Liver (tissue), 3 donors: ENCODE data around the gene CPED1.

Experiments used
- EGR1 ChIP-seq, 2 donors: IDR thresholded peaks; 2 replicates each; pipeline ENCODE4 v1.6.1; 2016 to 2018; ENCODE audit warnings: antibody characterized with exemption in 2 of 2, low read depth in 2 of 2
- GABPA ChIP-seq, 2 donors: IDR thresholded peaks in 1 of 2; conservative IDR thresholded peaks in 1 of 2; 2 replicates each; pipeline ENCODE4 v1.6.1; 2016; ENCODE audit warnings: antibody characterized with exemption in 2 of 2, mild to moderate bottlenecking in 1 of 2, moderate library complexity in 1 of 2
- JUND ChIP-seq, 2 donors: IDR thresholded peaks; 2 replicates each; pipeline ENCODE4 v1.6.1; 2016; ENCODE audit warnings: antibody characterized with exemption in 2 of 2
- MAX ChIP-seq: IDR thresholded peaks from 2 replicates; pipeline ENCODE4 v1.6.1; 2016; ENCODE audit warnings: antibody characterized with exemption
- RAD21 ChIP-seq, 2 donors: IDR thresholded peaks; 2 replicates each; pipeline ENCODE4 v1.6.1; 2016; ENCODE audit warnings: antibody characterized with exemption in 2 of 2, mild to moderate bottlenecking in 2 of 2
- REST ChIP-seq: IDR thresholded peaks from 2 replicates; pipeline ENCODE4 v1.6.1; 2016; ENCODE audit warnings: antibody characterized with exemption, mild to moderate bottlenecking
- RXRA ChIP-seq, 2 donors: IDR thresholded peaks; 2 replicates each; pipeline ENCODE4 v1.6.1; 2017 to 2018; ENCODE audit warnings: antibody characterized with exemption in 2 of 2, mild to moderate bottlenecking in 1 of 2
- TAF1 ChIP-seq: conservative IDR thresholded peaks from 2 replicates; pipeline ENCODE4 v1.6.1; 2016; ENCODE audit warnings: antibody characterized with exemption, mild to moderate bottlenecking
- ZBTB33 ChIP-seq: IDR thresholded peaks from 2 replicates; pipeline ENCODE4 v1.6.1; 2016; ENCODE audit warnings: antibody characterized with exemption
- TF ChIP-seq, protein P1 (sequence below): fragments of 150-350 bp; IDR thresholded peaks from 2 replicates; pipeline ENCODE4 v1.5.1; 2017; ENCODE audit warnings: improper control_type of control experiment, low read depth, low read length; ENCODE audit not compliant: missing input control
- TF ChIP-seq, protein P2 (sequence below): IDR thresholded peaks from 2 replicates; pipeline ENCODE4 v1.6.1; 2016; ENCODE audit warnings: antibody characterized with exemption
- donor health status: healthy.
- donor health status: healthy.

DNA sequence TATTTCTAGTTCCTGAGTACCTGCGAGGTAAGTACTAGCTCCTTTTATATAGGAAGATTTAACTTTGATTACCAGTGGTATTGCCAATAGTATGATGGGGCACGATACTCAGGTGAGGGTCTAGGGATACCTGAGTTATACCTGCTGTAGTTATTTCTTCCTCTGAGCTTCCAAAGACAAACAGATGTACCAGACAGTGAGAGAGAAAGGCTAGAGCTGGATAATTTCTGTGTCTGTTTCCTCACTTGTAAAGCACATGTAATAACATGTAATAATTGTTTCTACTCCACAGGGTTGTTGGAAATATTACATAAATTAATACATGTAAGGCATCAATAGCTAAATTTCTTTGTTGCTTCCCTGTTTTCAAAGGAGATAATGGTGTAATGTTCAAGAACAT, 53.7 kb downstream of the CPED1 start:
- TF ChIP-seq, protein P1, sequence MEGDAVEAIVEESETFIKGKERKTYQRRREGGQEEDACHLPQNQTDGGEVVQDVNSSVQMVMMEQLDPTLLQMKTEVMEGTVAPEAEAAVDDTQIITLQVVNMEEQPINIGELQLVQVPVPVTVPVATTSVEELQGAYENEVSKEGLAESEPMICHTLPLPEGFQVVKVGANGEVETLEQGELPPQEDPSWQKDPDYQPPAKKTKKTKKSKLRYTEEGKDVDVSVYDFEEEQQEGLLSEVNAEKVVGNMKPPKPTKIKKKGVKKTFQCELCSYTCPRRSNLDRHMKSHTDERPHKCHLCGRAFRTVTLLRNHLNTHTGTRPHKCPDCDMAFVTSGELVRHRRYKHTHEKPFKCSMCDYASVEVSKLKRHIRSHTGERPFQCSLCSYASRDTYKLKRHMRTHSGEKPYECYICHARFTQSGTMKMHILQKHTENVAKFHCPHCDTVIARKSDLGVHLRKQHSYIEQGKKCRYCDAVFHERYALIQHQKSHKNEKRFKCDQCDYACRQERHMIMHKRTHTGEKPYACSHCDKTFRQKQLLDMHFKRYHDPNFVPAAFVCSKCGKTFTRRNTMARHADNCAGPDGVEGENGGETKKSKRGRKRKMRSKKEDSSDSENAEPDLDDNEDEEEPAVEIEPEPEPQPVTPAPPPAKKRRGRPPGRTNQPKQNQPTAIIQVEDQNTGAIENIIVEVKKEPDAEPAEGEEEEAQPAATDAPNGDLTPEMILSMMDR, result no peak
- TF ChIP-seq RAD21 (IDR thresholded peaks at IDR 0.05) (no peak), ZBTB33 (no peak), EGR1 (IDR thresholded peaks at IDR 0.05; ENCODE audit: low read depth in 2 of 2) (no peak), REST (no peak), TAF1 (no peak), MAX (no peak), GABPA (IDR thresholded peaks at IDR 0.05 in 1 of 2, conservative IDR thresholded peaks at IDR 0.05 in 1 of 2) (no peak), RXRA (IDR thresholded peaks at IDR 0.05) (no peak), JUND (IDR thresholded peaks at IDR 0.05) (no peak)
- TF ChIP-seq, protein P2, sequence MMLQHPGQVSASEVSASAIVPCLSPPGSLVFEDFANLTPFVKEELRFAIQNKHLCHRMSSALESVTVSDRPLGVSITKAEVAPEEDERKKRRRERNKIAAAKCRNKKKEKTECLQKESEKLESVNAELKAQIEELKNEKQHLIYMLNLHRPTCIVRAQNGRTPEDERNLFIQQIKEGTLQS, result no peak
